HEK293T (cell line): ENCODE measurements around the gene FSD1L.

Source experiments
- BHLHE40 ChIP-seq: fragments of 450-650 bp; IDR thresholded peaks from 2 replicates; pipeline ENCODE4 v1.6.1; 2016; ENCODE audit warnings: mild to moderate bottlenecking, moderate library complexity, borderline replicate concordance
- CTBP1 ChIP-seq: fragments of 450-650 bp; IDR thresholded peaks from 2 replicates; pipeline ENCODE4 v1.6.1; 2016; ENCODE audit warnings: borderline replicate concordance
- ELF4 ChIP-seq: fragments of 450-650 bp; IDR thresholded peaks from 2 replicates; pipeline ENCODE4 v1.6.1; 2017; ENCODE audit warnings: antibody characterized with exemption
- FOXA1 ChIP-seq: fragments of 450-650 bp; IDR thresholded peaks from 2 replicates; pipeline ENCODE4 v1.6.1; 2016; ENCODE audit warnings: mild to moderate bottlenecking
- FOXM1 ChIP-seq: fragments of 450-650 bp; IDR thresholded peaks from 2 replicates; pipeline ENCODE4 v1.6.1; 2017; ENCODE audit warnings: mild to moderate bottlenecking, borderline replicate concordance
- HDGF ChIP-seq: fragments of 450-650 bp; IDR thresholded peaks from 2 replicates; pipeline ENCODE4 v1.6.1; 2017; ENCODE audit warnings: antibody characterized with exemption, borderline replicate concordance
- NFRKB ChIP-seq: fragments of 450-650 bp; IDR thresholded peaks from 2 replicates; pipeline ENCODE4 v1.6.1; 2016; ENCODE audit warnings: mild to moderate bottlenecking, moderate library complexity
- PKNOX1 ChIP-seq: fragments of 450-650 bp; IDR thresholded peaks from 2 replicates; pipeline ENCODE4 v1.6.1; 2016
- SP1 ChIP-seq: fragments of 450-650 bp; IDR thresholded peaks from 2 replicates; pipeline ENCODE4 v1.6.1; 2017
- TARDBP ChIP-seq: fragments of 450-650 bp; IDR thresholded peaks from 2 replicates; pipeline ENCODE4 v1.6.1; 2016
- ZNF384 ChIP-seq: fragments of 450-650 bp; IDR thresholded peaks from 2 replicates; pipeline ENCODE4 v1.6.1; 2016

GRCh38 chr9:105438141-105438806 lies 9.6 kb upstream of the FSD1L start:
- TF ChIP-seq TARDBP (no peak), SP1 (no peak), ZNF384 (no peak), PKNOX1 (no peak), FOXM1 (no peak), FOXA1 (no peak), CTBP1 (no peak), HDGF (no peak), NFRKB (no peak), ELF4 (no peak), BHLHE40 (no peak)
